HG02571 (cell line): ENCODE data around the gene TUFM.
"Not testable (repeated sequence)": the region's sequence is repeated elsewhere in the genome, so short reads cannot be mapped to it uniquely, and the experiment has no call there.

ENCODE experiments used
- ATAC-seq: cut with Tn5 transposase; IDR thresholded peaks from one replicate; pipeline ENCODE4 v1.9.1; 2021; ENCODE audit warnings: mild to moderate bottlenecking, moderate library complexity; ENCODE audit not compliant: unreplicated experiment

Gene TUFM

GRCh38 chr16:28846080-28846932 is at the start of gene TUFM:
TSS of gene TUFM (minus strand) at chr16:28846348. CDS start at chr16:28846269, 79 bp downstream.
- ATAC-seq = peak; percentile 88

- ATAC-seq = no peak
These were observed 49.5 kb upstream of the TUFM start for GRCh38 chr16:28895609-28896008.

- ATAC-seq = no peak
These were observed 47.1 kb upstream of the TUFM start for GRCh38 chr16:28893291-28893690.

- ATAC-seq = no peak
These were observed 46.1 kb upstream of the TUFM start for GRCh38 chr16:28891964-28892890.

GRCh38 chr16:28890355-28890754 is 44.2 kb upstream of the TUFM start:
- not testable (repeated sequence) for ATAC-seq

GRCh38 chr16:28886945-28887344 is 40.8 kb upstream of the TUFM start:
- no peak for ATAC-seq

- ATAC-seq = no peak
These were observed 37.9 kb upstream of the TUFM start for GRCh38 chr16:28884045-28884444.

- no peak for ATAC-seq
These were observed 37.3 kb upstream of the TUFM start for GRCh38 chr16:28883221-28883996.

- no peak for ATAC-seq
These were observed 36.5 kb upstream of the TUFM start for GRCh38 chr16:28882551-28883160.

GRCh38 chr16:28881565-28881964 is 35.4 kb upstream of the TUFM start:
- not testable (repeated sequence) for ATAC-seq

GRCh38 chr16:28880955-28881354 is 34.8 kb upstream of the TUFM start:
- no peak for ATAC-seq

GRCh38 chr16:28880589-28880915 is 34.4 kb upstream of the TUFM start:
- no peak for ATAC-seq

GRCh38 chr16:28879841-28880588 is 33.9 kb upstream of the TUFM start:
- ATAC-seq = peak; percentile 88

- peak; percentile 25 for ATAC-seq
These were observed 33.2 kb upstream of the TUFM start for GRCh38 chr16:28879261-28879840.

- ATAC-seq = no peak
These were observed 32.2 kb upstream of the TUFM start, which contains the start of gene ATP2A1 for GRCh38 chr16:28878083-28878926. TSS of gene ATP2A1 (plus strand) at chr16:28878488. CDS start at chr16:28878672, 184 bp downstream.

GRCh38 chr16:28877655-28878000 is 31.5 kb upstream of the TUFM start:
- ATAC-seq = no peak

GRCh38 chr16:28876973-28877654 is 31.0 kb upstream of the TUFM start:
- no peak for ATAC-seq

GRCh38 chr16:28876019-28876659 is 30.0 kb upstream of the TUFM start:
- no peak for ATAC-seq
